ENCODE measurements around the gene NKPD1. TPM values are rescaled to one million over a fixed set of nuclear protein-coding genes. Genes with fewer than 3 reads are reported as not detected.

Gene NKPD1, protein sequence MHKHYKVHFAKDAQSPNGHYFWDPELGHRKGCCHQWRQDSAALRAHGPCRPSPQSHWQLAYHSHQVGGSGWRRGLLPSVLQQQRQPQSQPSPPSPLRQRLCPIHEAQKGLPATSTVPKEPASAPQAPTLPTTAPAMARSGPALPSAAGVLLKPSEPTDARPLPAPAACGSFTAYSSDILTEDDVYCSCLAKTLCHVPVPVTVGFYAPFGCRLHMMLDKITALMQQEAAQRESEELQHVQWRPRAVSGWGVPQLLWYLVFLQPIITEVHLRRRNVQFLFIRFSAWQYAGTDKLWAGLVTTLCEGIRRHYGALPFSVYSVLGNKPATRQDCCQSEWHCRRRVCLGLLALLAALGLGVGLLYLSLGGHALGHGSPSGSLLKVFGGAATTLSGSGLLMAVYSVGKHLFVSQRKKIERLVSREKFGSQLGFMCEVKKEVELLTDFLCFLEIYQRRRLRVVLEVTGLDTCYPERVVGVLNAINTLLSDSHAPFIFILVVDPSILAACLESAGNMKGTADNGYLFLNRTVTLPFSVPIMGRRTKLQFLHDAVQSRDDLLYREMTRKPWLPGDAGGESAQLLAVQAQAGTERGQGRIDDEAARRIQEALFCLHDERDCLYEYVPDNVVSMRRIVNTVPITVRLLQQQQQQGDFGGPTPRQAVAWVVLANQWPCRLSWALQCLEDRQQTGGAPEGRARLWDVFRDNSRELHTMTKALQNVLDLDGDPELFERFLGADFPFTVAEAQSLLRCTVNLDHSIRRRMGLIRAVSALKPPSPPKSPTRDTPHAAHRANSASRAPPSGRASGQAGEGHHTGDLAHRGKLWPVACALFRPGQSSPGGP
- under 1 TPM in 6 of 7 donors, not detected in 1; 0.20 to 0.77 (median 0.23) TPM for total RNA-seq
- polyA plus RNA-seq, result under 1 TPM; 0.17 to 0.21 (median 0.19) TPM
- long read RNA-seq, donor 1, result 0 reads
- long read RNA-seq, donor 2, result 0 reads

- no peaks in the 10 kb centered on the region for H3K36me3 ChIP-seq
- peaks cover 0 to 59% (median 17%) of the 10 kb centered on the region in 7 donors for H3K27me3 ChIP-seq (replicated peaks in 1 of 7)
- no peaks in the 10 kb centered on the region for H3K9me3 ChIP-seq
- intact Hi-C loops (cut with DNase I; ENCODE audit: low total_unique reads), result no loop called here
- peaks cover 11 to 28% (median 19%) of the 10 kb centered on the region in 6 donors for H3K4me1 ChIP-seq
- no peak within 1 kb of the TSS for H3K4me3 ChIP-seq
- whole genome bisulfite sequencing, 5 donors, result 60 to 80% (median 67%) methylated on average over 5 to 29 of the region's 29 CpGs
- TF ChIP-seq POLR2AphosphoS5 (IDR thresholded peaks at IDR 0.05), result peak in 1 of 3 donors; percentile 30
- TF ChIP-seq, protein P1, sequence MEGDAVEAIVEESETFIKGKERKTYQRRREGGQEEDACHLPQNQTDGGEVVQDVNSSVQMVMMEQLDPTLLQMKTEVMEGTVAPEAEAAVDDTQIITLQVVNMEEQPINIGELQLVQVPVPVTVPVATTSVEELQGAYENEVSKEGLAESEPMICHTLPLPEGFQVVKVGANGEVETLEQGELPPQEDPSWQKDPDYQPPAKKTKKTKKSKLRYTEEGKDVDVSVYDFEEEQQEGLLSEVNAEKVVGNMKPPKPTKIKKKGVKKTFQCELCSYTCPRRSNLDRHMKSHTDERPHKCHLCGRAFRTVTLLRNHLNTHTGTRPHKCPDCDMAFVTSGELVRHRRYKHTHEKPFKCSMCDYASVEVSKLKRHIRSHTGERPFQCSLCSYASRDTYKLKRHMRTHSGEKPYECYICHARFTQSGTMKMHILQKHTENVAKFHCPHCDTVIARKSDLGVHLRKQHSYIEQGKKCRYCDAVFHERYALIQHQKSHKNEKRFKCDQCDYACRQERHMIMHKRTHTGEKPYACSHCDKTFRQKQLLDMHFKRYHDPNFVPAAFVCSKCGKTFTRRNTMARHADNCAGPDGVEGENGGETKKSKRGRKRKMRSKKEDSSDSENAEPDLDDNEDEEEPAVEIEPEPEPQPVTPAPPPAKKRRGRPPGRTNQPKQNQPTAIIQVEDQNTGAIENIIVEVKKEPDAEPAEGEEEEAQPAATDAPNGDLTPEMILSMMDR (IDR thresholded peaks at IDR 0.05 in 8 of 11, conservative IDR thresholded peaks at IDR 0.05 in 3 of 11), result no peak
- DNase-seq, result no peak
- H3K27ac ChIP-seq, result no peak within 1 kb of the TSS
These were observed at the start of gene NKPD1 for GRCh38 chr19:45160870-45161737. Gene NKPD1 (minus strand): TSS chr19:45160982. CDS start chr19:45160150, 832 bp downstream.

- TF ChIP-seq, protein P1 (IDR thresholded peaks at IDR 0.05 in 8 of 11, conservative IDR thresholded peaks at IDR 0.05 in 3 of 11), result no peak
- TF ChIP-seq POLR2AphosphoS5 (IDR thresholded peaks at IDR 0.05) (no peak), POLR2A (IDR thresholded peaks at IDR 0.05) (no peak)
- intact Hi-C loops (cut with DNase I; ENCODE audit: low total_unique reads), result no loop called here
- no peak overlapping the region for H3K4me3 ChIP-seq
- no peak overlapping the region for H3K27ac ChIP-seq
- DNase-seq, result no peak
- H3K27me3 ChIP-seq (replicated peaks in 1 of 7), result peaks cover 0 to 10% (median 0%) of the 10 kb centered on the region in 7 donors
- peaks cover 0 to 20% (median 8%) of the 10 kb centered on the region in 6 donors for H3K4me1 ChIP-seq
- no peaks in the 10 kb centered on the region for H3K9me3 ChIP-seq
- peaks cover 0 to 3% (median 0%) of the 10 kb centered on the region in 6 donors for H3K36me3 ChIP-seq
- WGBS, 5 donors, result 88 to 99% (median 93%) methylated on average over 3 of the region's 3 CpGs
These were observed 45.5 kb upstream of the NKPD1 start for GRCh38 chr19:45206328-45206727.

DNA sequence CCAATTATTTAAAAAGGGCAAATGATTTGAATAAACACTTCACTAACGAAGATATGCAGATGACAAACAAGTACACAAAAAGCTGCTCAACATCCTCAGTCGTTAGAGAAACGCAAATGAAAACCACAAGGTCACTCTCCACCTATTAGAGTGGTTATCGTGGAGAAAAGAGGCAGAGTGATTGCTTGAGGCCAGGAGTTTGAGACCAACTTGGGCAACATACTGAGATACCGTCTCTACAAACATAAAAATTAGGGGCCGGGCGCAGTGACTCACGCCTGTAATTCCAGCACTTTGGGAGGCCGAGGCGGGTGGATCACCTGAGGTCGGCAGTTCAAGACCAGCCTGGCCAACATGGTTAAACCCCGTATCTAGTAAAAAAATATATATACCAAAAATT lies 45.0 kb upstream of the NKPD1 start:
- peaks cover 0 to 5% (median 0%) of the 10 kb centered on the region in 7 donors for H3K27me3 ChIP-seq (replicated peaks in 1 of 7)
- 82 to 91% (median 86%) methylated on average over 12 of the region's 12 CpGs for WGBS, 5 donors
- peaks cover 0 to 3% (median 0%) of the 10 kb centered on the region in 6 donors for H3K36me3 ChIP-seq
- intact Hi-C loops (cut with DNase I; ENCODE audit: low total_unique reads), result no loop called here
- H3K4me1 ChIP-seq, result peaks cover 0 to 14% (median 5%) of the 10 kb centered on the region in 6 donors
- TF ChIP-seq POLR2A (IDR thresholded peaks at IDR 0.05) (no peak), POLR2AphosphoS5 (IDR thresholded peaks at IDR 0.05) (no peak)
- no peak overlapping the region for H3K4me3 ChIP-seq
- no peak for DNase-seq
- H3K27ac ChIP-seq, result no peak overlapping the region
- H3K9me3 ChIP-seq, result no peaks in the 10 kb centered on the region

- no peaks in the 10 kb centered on the region for H3K9me3 ChIP-seq
- TF ChIP-seq POLR2A (IDR thresholded peaks at IDR 0.05) (no peak), POLR2AphosphoS5 (IDR thresholded peaks at IDR 0.05) (no peak)
- TF ChIP-seq, protein P1 (IDR thresholded peaks at IDR 0.05 in 8 of 11, conservative IDR thresholded peaks at IDR 0.05 in 3 of 11), result no peak
- H3K4me3 ChIP-seq, result no peak overlapping the region
- H3K27ac ChIP-seq, result peak overlapping the region in 5 of 8 donors; percentile 33 to 47 (median 37)
- no peak for DNase-seq
- intact Hi-C loops (cut with DNase I; ENCODE audit: low total_unique reads), result no loop called here
- H3K4me1 ChIP-seq, result peaks cover 0 to 10% (median 0%) of the 10 kb centered on the region in 6 donors
- H3K36me3 ChIP-seq, result peaks cover 0 to 3% (median 0%) of the 10 kb centered on the region in 6 donors
- no peaks in the 10 kb centered on the region for H3K27me3 ChIP-seq (replicated peaks in 1 of 7)
- 76 to 90% (median 82%) methylated on average over 6 of the region's 6 CpGs for WGBS, 5 donors
These were observed 41.9 kb upstream of the NKPD1 start for GRCh38 chr19:45202637-45203036.

All from spleen (tissue), 13 donors.